T-cell (primary cell): ENCODE results near the gene SFXN5. TPM values are rescaled to one million over a fixed set of nuclear protein-coding genes. Genes with fewer than 3 reads are reported as not detected.
A peak's percentile ranks its signal among the peaks of the same experiment; 100 is the strongest.

ENCODE experiments used
- ATAC-seq, 4 experiments: fragments of 200-7000 bp in 3 of 4; fragments of 150-1000 bp in 1 of 4; cut with Tn5 transposase; replicated peaks in 1 of 4; 1 replicate in 3 of 4; 2 replicates in 1 of 4; pipeline ENCODE4 v1.10.0; 2021; ENCODE audit warnings: moderate library complexity in 3 of 4, mild to moderate bottlenecking in 2 of 4, moderate number of reproducible peaks in 1 of 4
- CTCF ChIA-PET, 2 donors: fragments of 300-600 bp; sonication (Branson Sonifier 250); formaldehyde crosslinking; loops; one replicate each; lab custom pipeline; 2022; ENCODE audit warnings: antibody characterized with exemption in 2 of 2; lab: Charles Lee
- POLR2A ChIA-PET, 2 donors: fragments of 300-600 bp; sonication (Branson Sonifier 250); formaldehyde crosslinking; loops; one replicate each; lab custom pipeline; 2022; ENCODE audit warnings: antibody characterized with exemption in 2 of 2; lab: Charles Lee
- DNase-seq, 35 experiments: peaks; one replicate each; pipeline versions ENCODE4 v3.0.0 to v3.0.0-alpha.2; 2013 to 2023
- H3K27ac ChIP-seq: one replicate; pipeline ENCODE4 v1.5.1; 2013; ENCODE audit warnings: low read length
- H3K27me3 ChIP-seq, 2 experiments: replicated peaks in 1 of 2; 1 replicate in 1 of 2; 2 replicates in 1 of 2; pipeline versions ENCODE4 v1.6.1 to v1.7.0; 2013; ENCODE audit warnings: low read length in 1 of 2, mixed read lengths in 1 of 2; ENCODE audit not compliant: control insufficient read depth in 2 of 2, insufficient read depth in 2 of 2; ENCODE audit errors: extremely low read depth in 1 of 2
- H3K36me3 ChIP-seq, 2 donors: 1 replicate in 1 of 2; 2 replicates in 1 of 2; pipeline versions ENCODE4 v1.6.1 to v1.7.0; 2013; ENCODE audit warnings: low read length in 1 of 2; ENCODE audit not compliant: control insufficient read depth in 2 of 2, insufficient read depth in 1 of 2; ENCODE audit errors: extremely low read depth in 1 of 2
- H3K4me1 ChIP-seq, 2 experiments: 1 replicate in 1 of 2; 2 replicates in 1 of 2; pipeline versions ENCODE4 v1.6.1 to v1.7.0; 2013; ENCODE audit warnings: low read length in 2 of 2, mixed read lengths in 1 of 2; ENCODE audit not compliant: insufficient read depth in 2 of 2, control insufficient read depth in 1 of 2; ENCODE audit errors: extremely low read depth in 1 of 2
- H3K4me3 ChIP-seq, 2 donors: 1 replicate in 1 of 2; 2 replicates in 1 of 2; pipeline versions ENCODE4 v1.5.1 to v1.7.0; 2013; ENCODE audit warnings: mild to moderate bottlenecking in 2 of 2, low read length in 1 of 2, moderate library complexity in 1 of 2; ENCODE audit not compliant: control insufficient read depth in 1 of 2; ENCODE audit errors: extremely low read depth in 1 of 2
- H3K9me3 ChIP-seq: 2 replicates; pipeline ENCODE4 v1.7.0; 2013
- H3K27ac Mint-ChIP-seq, 2 donors: one replicate each; pipeline ENCODE4 v1.8.0; 2020 to 2021; ENCODE audit warnings: mild to moderate bottlenecking in 2 of 2, mixed read lengths in 2 of 2
- H3K27me3 Mint-ChIP-seq, 2 donors: one replicate each; pipeline ENCODE4 v1.8.0; 2021 to 2022; ENCODE audit warnings: mixed read lengths in 2 of 2
- H3K36me3 Mint-ChIP-seq: one replicate; pipeline ENCODE4 v1.8.0; 2021; ENCODE audit warnings: mixed read lengths
- H3K4me1 Mint-ChIP-seq, 3 donors: one replicate each; pipeline ENCODE4 v1.8.0; 2020 to 2022; ENCODE audit warnings: mixed read lengths in 3 of 3, mild to moderate bottlenecking in 1 of 3
- H3K4me3 Mint-ChIP-seq, 3 donors: one replicate each; pipeline ENCODE4 v1.8.0; 2020 to 2022; ENCODE audit warnings: mild to moderate bottlenecking in 3 of 3, mixed read lengths in 3 of 3, moderate library complexity in 3 of 3
- H3K9me3 Mint-ChIP-seq, 3 donors: one replicate each; pipeline ENCODE4 v1.8.0; 2020 to 2022; ENCODE audit warnings: mixed read lengths in 3 of 3
- WGBS: methylation state at CpG from one replicate; pipeline ENCODE4 v1.1.5; 2013; ENCODE audit warnings: missing lambda C conversion rate; ENCODE audit not compliant: insufficient coverage; 5-methylcytosine and 5-hydroxymethylcytosine counted together
- total RNA-seq, 35 experiments: library from RNA in 6 of 35; stranded (reverse) in 6 of 35; fragments of 120-200 nt in 1 of 35; gene quantifications; one replicate each; pipeline versions ENCODE4 v1.2.1 to v1.2.4 and lab custom pipeline; 2013 to 2026

SFXN5 gene
- total RNA-seq, 5 donors from 2014 or later (not counting 1 experiment from before 2014, with no cell fraction given), result 6.3 to 14.2 (median 9.7) TPM

DNA sequence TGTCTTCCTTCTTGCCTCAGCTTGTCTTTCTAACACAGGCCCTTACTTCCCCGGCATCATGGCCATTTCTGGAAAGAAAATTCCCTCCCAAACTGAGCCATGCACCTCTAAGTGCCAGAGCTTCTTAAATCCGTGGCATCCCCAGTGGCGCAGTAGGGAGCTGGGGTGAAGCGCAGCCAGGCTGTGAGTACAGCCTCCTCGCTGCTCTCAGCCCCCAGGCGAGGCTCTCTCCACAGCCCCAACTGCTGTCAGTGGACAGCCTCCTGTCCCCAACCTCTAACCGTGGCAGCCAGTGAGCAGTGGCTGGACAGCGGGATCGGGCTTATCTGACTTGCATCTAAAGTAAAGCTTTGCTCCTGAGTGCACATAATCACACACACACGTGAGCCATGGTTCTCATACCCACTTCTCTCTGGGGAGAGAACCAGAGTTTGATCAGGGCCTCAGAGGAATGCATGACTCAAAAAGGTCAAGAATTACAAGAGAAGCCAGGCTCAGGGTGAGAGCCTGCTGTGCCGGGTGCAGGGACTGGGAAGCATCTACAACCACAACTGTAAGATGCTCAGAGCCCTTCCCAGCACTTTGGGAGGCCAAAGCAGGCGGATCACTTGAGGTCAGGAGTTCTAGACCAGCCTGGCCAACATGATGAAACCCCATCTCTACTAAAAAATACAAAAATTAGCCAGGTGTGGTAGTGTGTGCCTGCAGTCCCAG is 50.7 kb downstream of the SFXN5 start:
- Histone ChIP-seq H3K36me3 (peaks cover 0 to 2% of the 10 kb centered on the region in 2 donors), H3K4me3 (no peak overlapping the region), H3K27ac (no peak overlapping the region), H3K9me3 (no peaks in the 10 kb centered on the region), H3K4me1 (no peaks in the 10 kb centered on the region), H3K27me3 (no peaks in the 10 kb centered on the region)
- no peaks in the 10 kb centered on the region for H3K27me3 Mint-ChIP-seq
- no peak overlapping the region for H3K4me3 Mint-ChIP-seq
- WGBS, result 86% methylated on average over 11 of the region's 12 CpGs
- ATAC-seq (no peak), DNase-seq (no peak)
- H3K4me1 Mint-ChIP-seq, result no peaks in the 10 kb centered on the region
- ChIA-PET POLR2A (no interaction called here), CTCF (no interaction called here)
- H3K27ac Mint-ChIP-seq, result no peak overlapping the region
- H3K9me3 Mint-ChIP-seq, result no peaks in the 10 kb centered on the region
- peaks cover 4% of the 10 kb centered on the region for H3K36me3 Mint-ChIP-seq

DNA sequence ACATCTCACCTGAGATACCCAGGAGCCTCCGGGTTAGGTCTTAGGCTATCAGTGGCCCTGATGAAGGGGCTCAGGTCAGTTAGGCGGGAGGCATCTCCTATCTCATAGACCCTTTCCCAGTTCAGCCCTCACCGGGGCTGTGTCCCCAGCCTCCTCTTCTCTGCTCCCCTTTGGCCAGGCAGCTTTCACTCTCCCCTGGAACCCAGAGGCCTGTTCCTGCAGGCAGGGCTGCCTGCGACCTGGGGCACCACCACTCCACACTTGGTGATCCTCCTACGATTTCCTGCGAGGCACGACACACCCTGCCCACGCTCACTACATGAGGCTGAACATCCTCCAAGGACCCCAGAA is 51.2 kb downstream of the SFXN5 start:
- ChIA-PET CTCF (no interaction called here), POLR2A (no interaction called here)
- H3K4me3 Mint-ChIP-seq, result no peak overlapping the region
- DNase-seq, result no peak
- Histone ChIP-seq H3K4me3 (no peak overlapping the region), H3K4me1 (no peaks in the 10 kb centered on the region), H3K27me3 (no peaks in the 10 kb centered on the region), H3K27ac (no peak overlapping the region), H3K9me3 (no peaks in the 10 kb centered on the region), H3K36me3 (peaks cover 0 to 2% of the 10 kb centered on the region in 2 donors)
- no peaks in the 10 kb centered on the region for H3K4me1 Mint-ChIP-seq
- no peak for ATAC-seq
- no peaks in the 10 kb centered on the region for H3K27me3 Mint-ChIP-seq
- no peaks in the 10 kb centered on the region for H3K9me3 Mint-ChIP-seq
- H3K36me3 Mint-ChIP-seq, result peaks cover 4% of the 10 kb centered on the region
- WGBS, result 79% methylated on average over 8 of the region's 8 CpGs
- no peak overlapping the region for H3K27ac Mint-ChIP-seq

GRCh38 chr2:73018188-73018825 is 53.2 kb downstream of the SFXN5 start:
- DNase-seq (no peak), ATAC-seq (no peak)
- peaks cover 0 to 2% of the 10 kb centered on the region in 2 donors for H3K36me3 ChIP-seq
- CTCF ChIA-PET, result interaction anchor here in 1 of 2 donors (0.7 kb wide), 1 partner anchor 155 kb away, joined by 3 read pairs; no protein-coding TSS in a partner anchor
- no peak overlapping the region for H3K27ac ChIP-seq
- H3K4me1 ChIP-seq, result no peaks in the 10 kb centered on the region
- no CpG with 5 or more reads among the region's 2 CpGs for WGBS
- POLR2A ChIA-PET, result no interaction called here
- no peak overlapping the region for H3K4me3 Mint-ChIP-seq
- no peak overlapping the region for H3K4me3 ChIP-seq
- no peaks in the 10 kb centered on the region for H3K27me3 Mint-ChIP-seq
- H3K4me1 Mint-ChIP-seq, result no peaks in the 10 kb centered on the region
- H3K36me3 Mint-ChIP-seq, result peaks cover 4% of the 10 kb centered on the region
- H3K9me3 ChIP-seq, result no peaks in the 10 kb centered on the region
- no peaks in the 10 kb centered on the region for H3K9me3 Mint-ChIP-seq
- no peak overlapping the region for H3K27ac Mint-ChIP-seq
- no peaks in the 10 kb centered on the region for H3K27me3 ChIP-seq

- H3K27ac Mint-ChIP-seq, result no peak overlapping the region
- DNase-seq (no peak), ATAC-seq (no peak)
- peaks cover 5% of the 10 kb centered on the region for H3K36me3 Mint-ChIP-seq
- WGBS, result no CpG with 5 or more reads among the region's 3 CpGs
- CTCF ChIA-PET, result no interaction called here
- H3K27ac ChIP-seq, result no peak overlapping the region
- no peaks in the 10 kb centered on the region for H3K4me1 ChIP-seq
- peaks cover 0 to 3% of the 10 kb centered on the region in 2 donors for H3K36me3 ChIP-seq
- H3K4me1 Mint-ChIP-seq, result no peaks in the 10 kb centered on the region
- POLR2A ChIA-PET, result no interaction called here
- no peaks in the 10 kb centered on the region for H3K27me3 ChIP-seq
- H3K9me3 ChIP-seq, result no peaks in the 10 kb centered on the region
- H3K27me3 Mint-ChIP-seq, result no peaks in the 10 kb centered on the region
- peaks cover 0 to 3% (median 0%) of the 10 kb centered on the region in 3 donors for H3K9me3 Mint-ChIP-seq
- no peak overlapping the region for H3K4me3 Mint-ChIP-seq
- no peak overlapping the region for H3K4me3 ChIP-seq
These were observed 57.6 kb downstream of the SFXN5 start for GRCh38 chr2:73013936-73014335.

- peaks cover 0 to 3% (median 0%) of the 10 kb centered on the region in 3 donors for H3K9me3 Mint-ChIP-seq
- 90% methylated on average over 4 of the region's 7 CpGs for WGBS
- no peaks in the 10 kb centered on the region for H3K4me1 Mint-ChIP-seq
- no peak for ATAC-seq
- H3K4me3 Mint-ChIP-seq, result no peak overlapping the region
- Histone ChIP-seq H3K4me3 (no peak overlapping the region), H3K27me3 (no peaks in the 10 kb centered on the region), H3K4me1 (no peaks in the 10 kb centered on the region), H3K27ac (no peak overlapping the region), H3K36me3 (peaks cover 0 to 10% of the 10 kb centered on the region in 2 donors), H3K9me3 (no peaks in the 10 kb centered on the region)
- peak in 1 of 35 experiments; percentile 5 for DNase-seq
- CTCF ChIA-PET, result no interaction called here
- peaks cover 7% of the 10 kb centered on the region for H3K36me3 Mint-ChIP-seq
- H3K27ac Mint-ChIP-seq, result no peak overlapping the region
- H3K27me3 Mint-ChIP-seq, result no peaks in the 10 kb centered on the region
- POLR2A ChIA-PET, result no interaction called here
These were observed 62.2 kb downstream of the SFXN5 start for GRCh38 chr2:73009177-73009839.

DNA sequence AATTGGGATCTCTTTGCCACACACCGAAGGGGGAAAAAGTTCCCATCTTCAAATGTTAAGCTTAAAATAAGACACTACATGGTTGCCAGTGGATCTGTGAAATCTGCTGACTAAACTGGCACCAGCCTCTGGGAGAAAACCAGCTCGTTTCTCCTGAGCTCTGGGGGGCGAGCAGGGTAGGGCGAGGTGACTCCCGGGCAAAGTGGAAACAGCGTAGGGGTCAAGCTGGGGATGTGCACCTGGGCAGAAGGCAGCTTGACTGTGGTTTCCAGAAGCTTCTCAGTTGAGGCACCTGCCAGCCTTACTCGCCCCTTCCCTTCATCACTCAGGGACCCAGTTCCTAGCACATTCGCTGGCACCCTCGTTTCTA is 62.8 kb downstream of the SFXN5 start:
- peak in 1 of 35 experiments; percentile 2 for DNase-seq
- H3K27ac ChIP-seq, result no peak overlapping the region
- peaks cover 7% of the 10 kb centered on the region for H3K36me3 Mint-ChIP-seq
- H3K27me3 Mint-ChIP-seq, result no peaks in the 10 kb centered on the region
- H3K9me3 Mint-ChIP-seq, result peaks cover 0 to 3% (median 0%) of the 10 kb centered on the region in 3 donors
- no peak overlapping the region for H3K27ac Mint-ChIP-seq
- ChIA-PET CTCF (no interaction called here), POLR2A (no interaction called here)
- no peak overlapping the region for H3K4me3 Mint-ChIP-seq
- no peak for ATAC-seq
- peaks cover 0 to 10% of the 10 kb centered on the region in 2 donors for H3K36me3 ChIP-seq
- no peaks in the 10 kb centered on the region for H3K9me3 ChIP-seq
- no peaks in the 10 kb centered on the region for H3K4me1 Mint-ChIP-seq
- no peak overlapping the region for H3K4me3 ChIP-seq
- WGBS, result 72% methylated on average over 4 of the region's 9 CpGs
- no peaks in the 10 kb centered on the region for H3K4me1 ChIP-seq
- no peaks in the 10 kb centered on the region for H3K27me3 ChIP-seq
